Caki2 (cell line): ENCODE results near the gene OPRM1. TPM values are rescaled to one million over a fixed set of nuclear protein-coding genes. Genes with fewer than 3 reads are reported as not detected.

Experiments used
- DNase-seq: peaks from one replicate; pipeline ENCODE4 v3.0.0-alpha.2; 2015; ENCODE audit warnings: low read depth
- in situ Hi-C: cut with HindIII; loops from 2 replicates; pipeline ENCODE4 v1.10.0; 2016; ENCODE audit warnings: low sequenced_read_pairs, low pct_unique_long_range_greater_than_20kb, mixed read lengths
- total RNA-seq: library from RNA; depleted of rRNA; stranded (reverse); fragments of >200 nt; shearing (Covaris generic); gene quantifications from 2 replicates; pipeline ENCODE4 v1.2.3, GENCODE V29; 2014; ENCODE audit warnings: low replicate concordance

Gene OPRM1
- total RNA-seq, 1 experiment from 2014 or later: not detected

DNA sequence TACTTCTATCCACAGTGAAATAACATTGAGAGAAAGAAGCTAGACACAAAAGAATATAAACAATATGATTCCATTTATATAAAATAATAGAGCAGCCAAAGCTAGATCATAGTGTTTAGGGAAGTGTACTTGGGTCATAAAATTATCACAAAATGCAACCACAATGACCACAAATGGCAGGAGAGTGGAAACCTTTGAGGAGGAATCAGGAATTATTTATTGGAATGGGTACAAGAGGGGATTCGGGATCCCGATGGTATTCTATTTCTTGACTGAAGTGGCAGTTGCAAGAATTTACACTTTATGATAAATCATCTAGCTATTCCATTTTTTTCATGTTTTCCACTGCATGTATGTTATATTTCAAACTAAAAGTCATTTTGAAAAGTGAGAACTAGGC, 241.5 kb downstream of the OPRM1 start:
- no peak for DNase-seq
- in situ Hi-C loops: no loop called here

DNA sequence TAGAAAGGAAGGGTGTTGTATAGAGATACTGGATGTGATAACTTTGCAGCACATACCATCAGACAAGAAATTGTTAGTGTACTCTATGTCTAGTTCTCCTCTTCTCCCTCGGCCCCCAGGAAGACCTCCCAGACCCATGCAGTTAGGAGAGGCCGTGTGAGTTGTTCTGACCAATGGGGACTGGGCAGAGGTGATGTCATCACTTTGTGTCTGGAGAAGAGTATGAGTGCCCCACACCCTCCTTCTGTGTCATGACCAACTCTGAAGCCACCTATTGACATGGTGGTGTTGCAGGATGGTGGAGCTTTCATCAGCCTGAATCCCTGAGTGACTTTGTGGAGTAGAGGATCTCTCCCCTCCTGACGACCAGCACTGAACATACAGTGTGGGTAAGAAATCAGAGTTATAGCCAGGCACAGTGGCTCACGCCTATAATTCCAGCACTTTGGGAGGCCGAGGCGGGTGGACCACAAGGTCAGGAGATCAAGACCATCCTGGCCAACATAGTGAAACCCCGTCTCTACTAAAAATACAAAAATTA, 245.3 kb downstream of the OPRM1 start:
- in situ Hi-C loops: no loop called here

DNA sequence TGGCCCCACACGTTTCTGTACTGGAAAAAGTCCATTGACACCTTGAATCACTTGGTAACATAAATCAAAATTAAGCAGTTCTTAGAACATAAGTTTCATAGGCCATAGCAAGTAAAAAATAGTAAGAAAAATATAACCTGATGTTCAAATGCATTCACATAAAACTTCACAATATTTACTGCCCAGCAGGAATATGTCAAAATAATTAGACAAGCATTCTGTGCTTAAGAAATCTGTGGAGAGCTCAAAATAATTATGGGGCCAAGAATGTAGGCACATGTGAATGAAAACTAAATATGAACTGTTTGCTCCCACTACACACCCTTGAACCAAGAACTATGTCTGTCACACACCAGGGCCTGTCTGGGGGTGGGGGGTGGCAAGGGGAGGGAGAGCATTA, 246.8 kb downstream of the OPRM1 start:
- no peak for DNase-seq
- in situ Hi-C loops: no loop called here

More for the DNA sequence above, 245.3 kb downstream of the OPRM1 start:
- DNase-seq: no peak

DNA sequence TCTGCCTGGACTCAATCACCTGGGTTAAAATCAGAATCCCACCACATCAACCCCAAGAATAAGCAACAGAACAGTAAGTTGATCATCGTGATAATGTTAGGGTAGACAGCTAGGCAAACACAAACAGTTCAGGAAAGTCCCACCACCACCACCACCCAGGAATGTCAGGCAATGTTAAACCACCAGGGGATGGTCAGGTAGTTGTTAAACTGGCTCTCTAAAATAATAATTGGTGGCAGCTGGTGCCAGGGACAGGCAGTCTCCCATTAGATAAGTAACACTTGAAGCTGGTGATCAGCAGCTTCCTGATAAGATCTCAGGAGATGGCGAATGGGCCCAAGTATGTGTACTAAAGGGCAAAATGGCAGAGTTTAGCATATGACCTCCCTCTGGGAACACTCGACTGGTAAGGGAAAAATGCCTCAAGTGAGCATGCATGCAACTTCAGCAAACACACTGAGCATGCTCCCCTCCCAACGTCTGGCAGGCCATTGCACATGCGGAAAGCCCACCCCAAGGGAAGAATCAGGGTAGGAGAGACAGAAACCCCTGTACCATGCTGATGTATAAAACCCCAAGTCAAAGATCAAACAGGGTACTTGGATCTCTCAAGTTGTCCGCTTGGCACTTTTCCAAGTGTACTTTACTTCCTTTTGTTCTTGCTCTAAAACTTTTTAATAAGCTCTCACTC, 250.9 kb downstream of the OPRM1 start:
- in situ Hi-C loops: no loop called here
- peak; percentile 54 for DNase-seq

DNA sequence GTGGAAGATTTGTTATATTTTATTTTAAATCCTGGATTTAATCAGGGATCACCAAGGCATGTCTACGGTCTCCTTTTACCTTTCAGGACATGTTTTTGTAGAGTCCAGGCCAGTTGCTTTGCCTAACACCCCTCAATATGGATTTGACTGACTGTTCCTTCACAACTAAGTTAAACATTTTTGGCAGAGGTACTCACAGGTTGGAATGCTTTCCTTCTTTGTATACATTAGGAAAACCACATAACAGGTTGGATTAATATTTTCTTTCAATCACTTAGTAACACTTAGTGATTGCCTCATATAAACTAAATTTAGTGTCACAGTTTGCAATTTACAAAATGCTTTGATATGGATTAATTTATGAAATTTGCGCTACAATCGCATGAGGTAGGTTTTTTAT, 253.0 kb downstream of the OPRM1 start:
- DNase-seq: no peak
- in situ Hi-C loops: no loop called here

DNA sequence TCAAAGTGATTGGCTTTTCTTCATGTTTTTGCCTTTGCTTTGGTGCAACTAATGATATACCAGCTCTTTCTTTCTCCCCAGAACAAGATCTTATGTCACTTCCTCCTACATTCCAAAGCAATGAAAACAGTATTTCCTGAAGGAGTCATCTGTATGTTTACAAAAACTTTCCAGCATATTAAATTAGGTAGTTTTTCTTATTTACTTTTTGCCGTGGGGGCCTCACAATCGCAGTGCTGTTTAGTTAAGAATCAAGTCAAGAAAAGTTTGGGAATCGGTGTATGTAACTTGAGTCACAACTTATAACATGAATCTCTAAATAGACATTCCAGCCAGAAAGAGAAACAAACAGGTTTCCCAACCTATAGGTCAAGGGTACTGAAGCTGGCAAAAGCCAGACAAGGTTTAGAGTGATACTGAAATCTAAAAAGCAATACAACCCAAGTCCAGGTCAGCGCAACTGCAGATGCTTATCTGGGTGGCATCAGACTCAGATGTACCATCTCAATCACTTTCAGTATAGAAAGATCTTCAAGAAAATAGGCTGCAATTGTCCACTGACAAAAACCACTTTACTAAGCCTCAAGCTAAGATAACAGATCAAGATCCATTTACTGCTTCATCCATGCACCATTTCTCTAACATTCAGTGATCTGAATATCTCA, 253.9 kb downstream of the OPRM1 start:
- in situ Hi-C loops: no loop called here
- DNase-seq: peak; percentile 76

DNA sequence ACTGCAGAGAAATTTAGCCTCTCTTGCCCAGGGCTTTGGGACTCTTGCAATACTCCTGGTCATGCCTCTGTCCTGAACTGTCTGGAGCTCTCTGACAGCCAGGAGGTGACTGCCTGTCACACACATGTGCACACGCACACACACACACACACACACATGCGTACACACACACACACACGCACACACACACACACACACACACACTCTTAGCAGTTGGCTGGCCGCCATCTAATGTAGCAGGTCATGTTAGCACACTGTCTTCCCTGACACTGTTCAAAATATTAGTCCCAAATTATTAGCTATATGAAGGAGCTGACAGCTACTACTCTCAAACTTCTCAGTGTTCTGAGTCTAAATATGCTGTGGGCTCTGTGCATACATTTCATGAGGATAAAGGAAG, 256.7 kb downstream of the OPRM1 start:
- in situ Hi-C loops: no loop called here
- no peak for DNase-seq
